WI38 (cell line): ENCODE data around the gene MYOD1.

ENCODE experiments used
- H3K4me3 ChIP-seq: 2 replicates; pipeline ENCODE4 v1.5.1; 2011; ENCODE audit warnings: low read depth, mild to moderate bottlenecking, control low read depth, low read length
- CTCF ChIP-seq: IDR thresholded peaks from 2 replicates; pipeline ENCODE4 v1.5.1; 2012; ENCODE audit warnings: low read depth, mild to moderate bottlenecking, control low read depth, low read length

Gene MYOD1

GRCh38 chr11:17767301-17767885 lies 48.0 kb downstream of the MYOD1 start:
- TF ChIP-seq CTCF = no peak
- H3K4me3 ChIP-seq = no peak overlapping the region

GRCh38 chr11:17767914-17768313 lies 48.5 kb downstream of the MYOD1 start:
- no peak overlapping the region for H3K4me3 ChIP-seq
- no peak for TF ChIP-seq CTCF

GRCh38 chr11:17768547-17768946 lies 49.2 kb downstream of the MYOD1 start:
- H3K4me3 ChIP-seq = no peak overlapping the region
- no peak for TF ChIP-seq CTCF

- TF ChIP-seq CTCF = no peak
- no peak overlapping the region for H3K4me3 ChIP-seq
Measured at GRCh38 chr11:17769218-17769617, 49.8 kb downstream of the MYOD1 start.

- no peak for TF ChIP-seq CTCF
- no peak overlapping the region for H3K4me3 ChIP-seq
Measured at GRCh38 chr11:17770048-17770652, 50.8 kb downstream of the MYOD1 start.

GRCh38 chr11:17770917-17771316 lies 51.5 kb downstream of the MYOD1 start:
- H3K4me3 ChIP-seq = no peak overlapping the region
- TF ChIP-seq CTCF = 0 out of 2 replicates have a peak, but pooled peaks have one; percentile 15

GRCh38 chr11:17771415-17771814 lies 52.0 kb downstream of the MYOD1 start:
- no peak overlapping the region for H3K4me3 ChIP-seq
- TF ChIP-seq CTCF = no peak
